Hypothalamus (tissue), 51 donors: ENCODE results near the gene HCN4.
A peak's percentile ranks its signal among the peaks of the same experiment; 100 is the strongest.

ENCODE experiments used
- DNase-seq, 51 donors: peaks; one replicate each; lab custom pipeline; 2025; lab: John Stamatoyannopoulos, UW

Gene HCN4

GRCh38 chr15:73382115-73382514, 13.4 kb upstream of the HCN4 start:
- DNase-seq, result no peak

GRCh38 chr15:73380661-73381060, 11.9 kb upstream of the HCN4 start:
- DNase-seq, result no peak

- DNase-seq, result peak in 1 of 51 donors; percentile 59
Observed at GRCh38 chr15:73378089-73378488, 9.3 kb upstream of the HCN4 start.

- DNase-seq, result no peak
Observed at GRCh38 chr15:73375755-73376305, 7.1 kb upstream of the HCN4 start.

- no peak for DNase-seq
Observed at GRCh38 chr15:73375012-73375411, 6.3 kb upstream of the HCN4 start.

- DNase-seq, result no peak
Observed at GRCh38 chr15:73374604-73375003, 5.8 kb upstream of the HCN4 start.

- no peak for DNase-seq
Observed at GRCh38 chr15:73373221-73373620, 4.5 kb upstream of the HCN4 start.

GRCh38 chr15:73371812-73372211, 3.1 kb upstream of the HCN4 start:
- no peak for DNase-seq

- no peak for DNase-seq
Observed at GRCh38 chr15:73370151-73370550, 1.4 kb upstream of the HCN4 start.

GRCh38 chr15:73369154-73369694, 466 bp upstream of the HCN4 start:
- DNase-seq, result peak in 1 of 51 donors; percentile 11

- DNase-seq, result no peak
Observed at GRCh38 chr15:73367624-73368300, 996 bp downstream of the HCN4 start.

GRCh38 chr15:73366766-73367623, 1.8 kb downstream of the HCN4 start:
- no peak for DNase-seq

GRCh38 chr15:73364070-73364469, 4.7 kb downstream of the HCN4 start:
- DNase-seq, result no peak

- no peak for DNase-seq
Observed at GRCh38 chr15:73362900-73363299, 5.9 kb downstream of the HCN4 start.

- DNase-seq, result peak in 14 of 51 donors; percentile 9 to 49 (median 16)
Observed at GRCh38 chr15:73361337-73361736, 7.4 kb downstream of the HCN4 start.

- no peak for DNase-seq
Observed at GRCh38 chr15:73359651-73360050, 9.1 kb downstream of the HCN4 start.

GRCh38 chr15:73357999-73358665, 10.6 kb downstream of the HCN4 start:
- DNase-seq, result no peak

GRCh38 chr15:73355612-73356265, 13.0 kb downstream of the HCN4 start:
- no peak for DNase-seq

- DNase-seq, result no peak
Observed at GRCh38 chr15:73354241-73354640, 14.5 kb downstream of the HCN4 start.

GRCh38 chr15:73353734-73354133, 15.0 kb downstream of the HCN4 start:
- no peak for DNase-seq
